ENCODE data around the gene ENOX1.
"Not testable (repeated sequence)": the region's sequence is repeated elsewhere in the genome, so short reads cannot be mapped to it uniquely, and the experiment has no call there.

ENOX1 gene

GRCh38 chr13:43356567-43356966 lies 430.2 kb downstream of the ENOX1 start:
- no peak for DNase-seq (ENCODE audit: low read depth in 2 of 2)

GRCh38 chr13:43355774-43356173 lies 431.0 kb downstream of the ENOX1 start:
- no peak for DNase-seq (ENCODE audit: low read depth in 2 of 2)

GRCh38 chr13:43354153-43354945 lies 432.4 kb downstream of the ENOX1 start:
- DNase-seq (ENCODE audit: low read depth in 2 of 2): no peak

- no peak for DNase-seq (ENCODE audit: low read depth in 2 of 2)
These were observed 433.1 kb downstream of the ENOX1 start for GRCh38 chr13:43353631-43354030.

GRCh38 chr13:43351612-43352011 lies 435.2 kb downstream of the ENOX1 start:
- DNase-seq (ENCODE audit: low read depth in 2 of 2): not testable (repeated sequence)

- DNase-seq (ENCODE audit: low read depth in 2 of 2): no peak
These were observed 438.4 kb downstream of the ENOX1 start for GRCh38 chr13:43348397-43348796.

GRCh38 chr13:43347877-43348276 lies 438.9 kb downstream of the ENOX1 start:
- no peak for DNase-seq (ENCODE audit: low read depth in 2 of 2)

GRCh38 chr13:43346427-43346826 lies 440.3 kb downstream of the ENOX1 start:
- DNase-seq (ENCODE audit: low read depth in 2 of 2): no peak

GRCh38 chr13:43343645-43344044 lies 443.1 kb downstream of the ENOX1 start:
- DNase-seq (ENCODE audit: low read depth in 2 of 2): no peak

- no peak for DNase-seq (ENCODE audit: low read depth in 2 of 2)
These were observed 446.8 kb downstream of the ENOX1 start for GRCh38 chr13:43339805-43340550.

- no peak for DNase-seq (ENCODE audit: low read depth in 2 of 2)
These were observed 447.5 kb downstream of the ENOX1 start for GRCh38 chr13:43339145-43339804.

- DNase-seq (ENCODE audit: low read depth in 2 of 2): no peak
These were observed 451.0 kb downstream of the ENOX1 start for GRCh38 chr13:43335764-43336163.

GRCh38 chr13:43333176-43333575 lies 453.6 kb downstream of the ENOX1 start:
- DNase-seq (ENCODE audit: low read depth in 2 of 2): no peak

- no peak for DNase-seq (ENCODE audit: low read depth in 2 of 2)
These were observed 455.1 kb downstream of the ENOX1 start for GRCh38 chr13:43331672-43332071.

GRCh38 chr13:43329702-43330101 lies 457.1 kb downstream of the ENOX1 start:
- no peak for DNase-seq (ENCODE audit: low read depth in 2 of 2)

GRCh38 chr13:43328907-43329306 lies 457.9 kb downstream of the ENOX1 start:
- DNase-seq (ENCODE audit: low read depth in 2 of 2): no peak

- DNase-seq (ENCODE audit: low read depth in 2 of 2): no peak
These were observed 460.7 kb downstream of the ENOX1 start for GRCh38 chr13:43326100-43326499.

GRCh38 chr13:43325636-43326035 lies 461.1 kb downstream of the ENOX1 start:
- no peak for DNase-seq (ENCODE audit: low read depth in 2 of 2)

GRCh38 chr13:43324129-43324528 lies 462.6 kb downstream of the ENOX1 start:
- DNase-seq (ENCODE audit: low read depth in 2 of 2): no peak

- no peak for DNase-seq (ENCODE audit: low read depth in 2 of 2)
These were observed 466.9 kb downstream of the ENOX1 start for GRCh38 chr13:43319617-43320444.

GRCh38 chr13:43316946-43317353 lies 469.8 kb downstream of the ENOX1 start:
- DNase-seq (ENCODE audit: low read depth in 2 of 2): no peak

- no peak for DNase-seq (ENCODE audit: low read depth in 2 of 2)
These were observed 470.5 kb downstream of the ENOX1 start for GRCh38 chr13:43316281-43316680.
